T-helper 1 cell (primary cell): ENCODE data around the gene CCDC97.
"Not testable (repeated sequence)": the region's sequence is repeated elsewhere in the genome, so short reads cannot be mapped to it uniquely, and the experiment has no call there.

Experiments
- DNase-seq, 5 donors: peaks; one replicate each; pipeline ENCODE4 v3.0.0-alpha.2; 2012 to 2020

Gene CCDC97

DNA sequence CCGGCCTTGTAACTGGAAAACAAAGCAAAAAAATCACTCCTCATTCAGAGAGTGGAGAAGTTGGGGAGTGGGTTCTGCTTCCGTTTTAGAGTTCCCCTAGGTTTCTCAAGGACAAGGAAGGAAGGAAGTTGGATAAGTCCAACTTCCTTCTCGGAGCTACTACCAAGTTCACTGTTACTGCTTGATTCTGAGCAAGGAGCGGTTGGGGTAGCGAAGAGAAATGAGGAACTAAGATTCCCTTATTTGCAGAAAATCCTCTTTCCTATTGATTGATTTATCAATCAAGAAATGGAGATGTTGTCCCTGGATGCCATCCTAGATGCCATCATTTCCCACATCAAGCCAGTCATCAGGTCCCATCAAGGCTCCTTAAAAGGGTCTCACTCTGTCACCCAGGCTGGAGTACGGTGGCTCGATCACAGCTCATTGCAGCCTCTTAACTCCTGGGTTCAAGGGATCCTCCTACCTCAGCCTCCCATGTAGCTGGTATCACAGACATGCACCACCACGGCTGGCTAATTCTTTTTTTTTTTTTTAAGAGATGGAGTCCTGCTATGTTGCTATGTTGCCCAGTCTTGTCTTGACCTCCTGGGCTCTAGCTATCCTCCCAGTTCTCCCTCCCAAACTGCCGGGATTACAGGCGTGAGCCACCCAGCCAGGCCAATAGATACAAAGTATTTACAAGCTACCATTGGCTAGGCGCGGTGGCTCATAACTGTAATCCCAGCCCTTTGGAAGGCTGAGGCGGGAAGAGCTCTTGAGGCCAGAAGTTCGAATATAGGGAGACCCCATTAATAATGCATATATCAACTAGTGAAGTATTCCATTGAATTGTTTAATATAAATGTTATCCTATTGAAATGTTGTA is 54.8 kb downstream of the CCDC97 start:
- DNase-seq, result no peak

DNA sequence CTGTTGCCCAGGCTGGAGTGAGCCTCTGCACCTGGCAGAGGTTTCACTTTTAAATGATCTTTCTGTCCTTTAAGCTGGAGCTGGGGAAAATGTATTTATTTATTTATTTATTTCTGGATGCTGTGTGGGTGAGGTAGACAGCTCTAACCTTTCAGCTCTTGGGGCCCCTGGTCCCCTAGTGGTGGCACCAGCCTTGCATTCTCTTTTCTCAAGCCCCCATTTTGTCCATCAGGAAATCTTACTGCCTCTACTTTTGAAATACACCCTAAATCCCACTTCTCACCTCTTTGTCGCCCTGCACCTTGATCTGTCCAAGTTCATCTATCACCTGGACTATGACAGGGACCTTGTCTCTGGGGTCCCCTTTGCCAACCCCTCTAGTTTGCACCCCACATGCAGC is 56.1 kb downstream of the CCDC97 start:
- no peak for DNase-seq

DNA sequence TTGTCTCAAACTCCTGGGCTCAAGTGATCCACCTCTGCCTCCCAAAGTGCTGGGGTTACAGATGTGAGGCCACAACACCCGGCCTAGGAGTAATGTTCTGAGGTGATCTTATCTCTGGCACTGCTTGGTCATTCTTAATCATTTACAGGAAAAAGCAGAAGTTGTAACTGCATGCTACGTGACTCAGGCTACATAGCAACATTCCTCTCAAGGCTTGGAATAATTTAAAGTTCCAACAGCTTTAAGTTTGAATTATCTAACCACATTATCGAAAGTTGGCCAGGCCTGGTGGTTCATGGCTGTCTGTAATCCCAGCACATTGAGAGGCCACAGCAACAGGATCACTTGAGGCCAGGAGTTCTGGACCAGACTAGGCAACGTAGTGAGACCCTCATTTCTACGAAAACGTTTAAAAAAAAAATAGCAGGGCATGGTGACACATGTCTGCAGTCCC is 57.9 kb downstream of the CCDC97 start:
- no peak for DNase-seq

DNA sequence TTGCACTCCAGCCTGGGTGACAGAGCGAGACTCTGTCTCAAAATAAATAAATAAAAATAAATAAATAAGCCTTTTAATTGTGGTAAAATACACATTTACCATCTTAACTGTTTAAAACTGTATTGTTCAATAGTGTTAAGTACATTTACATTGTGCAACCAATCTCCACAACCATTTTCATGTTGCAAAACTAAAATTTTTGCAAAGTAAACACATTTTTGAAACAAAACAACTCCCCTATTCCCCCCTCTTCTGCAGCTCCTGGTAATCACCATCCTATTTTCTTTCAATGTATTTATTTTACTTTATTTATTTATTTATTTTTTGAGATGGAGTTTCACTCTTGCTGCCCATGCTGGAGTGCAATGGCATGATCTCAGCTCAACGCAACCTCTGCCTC is 59.8 kb downstream of the CCDC97 start:
- no peak for DNase-seq

DNA sequence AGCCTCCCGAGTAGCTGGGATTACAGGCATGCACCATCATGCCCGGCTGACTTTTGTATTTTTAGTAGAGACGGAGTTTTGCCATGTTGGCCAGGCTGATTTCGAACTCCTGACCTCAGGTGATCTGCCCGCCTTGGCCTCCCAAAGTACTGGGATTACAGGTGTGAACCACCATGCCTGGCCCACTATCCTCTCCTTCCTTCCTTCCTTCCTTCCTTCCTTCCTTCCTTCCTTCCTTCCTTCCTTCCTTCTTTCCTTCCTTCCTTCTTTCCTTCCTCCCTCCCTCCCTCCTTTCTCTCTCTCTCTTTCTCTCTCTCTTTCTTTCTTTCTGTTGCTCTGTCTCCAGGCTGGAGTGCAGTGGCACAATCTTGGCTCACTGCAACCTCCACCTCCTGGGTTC is 61.1 kb downstream of the CCDC97 start:
- not testable (repeated sequence) for DNase-seq

DNA sequence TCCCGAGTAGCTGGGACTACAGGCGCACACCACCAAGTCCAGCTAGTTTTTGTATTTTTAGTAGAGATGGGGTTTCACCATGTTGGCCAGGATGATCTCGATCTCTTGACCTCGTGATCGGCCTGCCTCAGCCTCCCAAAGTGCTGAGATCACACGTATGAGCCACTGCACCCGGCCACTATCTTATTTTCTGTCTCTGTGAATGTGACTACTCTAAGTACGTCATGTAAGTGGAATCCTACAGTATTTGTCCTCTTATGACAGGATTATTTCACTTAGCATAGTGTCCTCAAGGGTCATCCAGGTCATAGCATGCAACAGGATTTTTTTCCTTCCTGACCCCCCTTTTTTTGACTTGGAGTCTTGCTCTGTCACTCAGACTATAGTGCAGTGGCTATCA is 61.6 kb downstream of the CCDC97 start:
- DNase-seq, result no peak

DNA sequence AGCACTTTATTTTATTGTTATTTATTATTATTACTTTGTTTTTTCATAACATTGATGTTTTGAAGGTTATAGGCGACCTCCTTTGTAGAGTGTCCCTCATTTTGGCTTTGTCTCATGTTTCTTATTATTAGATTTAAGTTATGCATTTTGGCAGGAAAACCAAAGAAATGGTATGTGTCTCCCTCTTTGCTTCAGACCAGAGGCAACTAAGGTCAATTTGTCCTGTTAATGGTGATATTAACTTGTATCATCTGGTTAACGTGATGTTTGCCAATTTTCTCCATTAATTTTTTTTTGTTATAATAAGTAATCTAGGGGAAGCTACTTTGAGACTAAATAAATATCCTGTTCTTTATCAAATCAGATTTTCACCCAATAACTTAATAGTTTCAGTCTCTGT is 62.5 kb downstream of the CCDC97 start:
- DNase-seq, result no peak

DNA sequence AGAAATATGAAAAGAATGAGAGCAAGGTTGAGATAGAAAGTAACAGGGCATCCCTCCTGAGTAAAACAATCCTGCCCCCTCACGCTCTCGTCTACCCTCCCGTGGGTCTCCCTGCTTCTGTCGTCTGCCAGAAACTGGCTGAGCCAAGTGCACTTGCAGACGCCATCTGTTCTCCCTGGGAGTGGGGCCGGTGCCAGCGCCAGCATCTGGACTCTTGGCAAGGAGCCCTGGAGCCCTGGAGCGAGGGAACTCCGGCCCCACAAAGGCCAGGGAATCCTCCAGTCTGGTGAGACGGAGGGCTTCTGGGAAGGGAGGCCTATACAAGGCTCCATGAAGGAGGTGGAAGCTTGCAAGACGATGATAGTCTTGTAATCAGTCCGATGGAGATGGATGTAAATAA is 64.0 kb downstream of the CCDC97 start:
- DNase-seq, result no peak
